Measurements from ENCODE around the gene EIF4G3.

Gene EIF4G3

DNA sequence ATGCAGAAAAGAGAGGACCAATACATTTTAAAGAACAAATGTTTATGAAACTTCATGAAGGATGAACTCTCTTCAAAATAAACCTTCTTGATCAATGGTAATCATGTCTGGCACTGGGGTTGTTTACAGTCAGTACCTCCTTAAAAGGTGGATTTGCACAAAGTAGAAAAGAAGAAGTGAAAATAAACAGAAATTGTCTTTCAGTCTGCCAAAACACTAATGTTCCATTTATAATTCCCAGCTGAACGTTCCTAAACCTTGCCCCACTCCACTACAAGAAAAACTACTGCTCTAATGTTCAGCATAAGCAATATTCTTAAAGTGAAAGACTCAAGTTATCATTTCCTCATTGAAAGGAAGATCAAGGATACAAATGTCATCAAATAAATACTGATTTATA, 86.2 kb downstream of the EIF4G3 start:
- TF ChIP-seq, protein P1, sequence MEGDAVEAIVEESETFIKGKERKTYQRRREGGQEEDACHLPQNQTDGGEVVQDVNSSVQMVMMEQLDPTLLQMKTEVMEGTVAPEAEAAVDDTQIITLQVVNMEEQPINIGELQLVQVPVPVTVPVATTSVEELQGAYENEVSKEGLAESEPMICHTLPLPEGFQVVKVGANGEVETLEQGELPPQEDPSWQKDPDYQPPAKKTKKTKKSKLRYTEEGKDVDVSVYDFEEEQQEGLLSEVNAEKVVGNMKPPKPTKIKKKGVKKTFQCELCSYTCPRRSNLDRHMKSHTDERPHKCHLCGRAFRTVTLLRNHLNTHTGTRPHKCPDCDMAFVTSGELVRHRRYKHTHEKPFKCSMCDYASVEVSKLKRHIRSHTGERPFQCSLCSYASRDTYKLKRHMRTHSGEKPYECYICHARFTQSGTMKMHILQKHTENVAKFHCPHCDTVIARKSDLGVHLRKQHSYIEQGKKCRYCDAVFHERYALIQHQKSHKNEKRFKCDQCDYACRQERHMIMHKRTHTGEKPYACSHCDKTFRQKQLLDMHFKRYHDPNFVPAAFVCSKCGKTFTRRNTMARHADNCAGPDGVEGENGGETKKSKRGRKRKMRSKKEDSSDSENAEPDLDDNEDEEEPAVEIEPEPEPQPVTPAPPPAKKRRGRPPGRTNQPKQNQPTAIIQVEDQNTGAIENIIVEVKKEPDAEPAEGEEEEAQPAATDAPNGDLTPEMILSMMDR (IDR thresholded peaks at IDR 0.05; ENCODE audit: low read depth, low read length): no peak
- H3K27ac ChIP-seq: no peak overlapping the region
- no peak overlapping the region for H3K4me3 ChIP-seq (ENCODE audit: low read depth, low read length)
- H3K9me3 ChIP-seq (ENCODE audit: severe bottlenecking): no peaks in the 10 kb centered on the region
- peaks cover 4% of the 10 kb centered on the region; the same call in 1 of the 2 replicates for H3K36me3 ChIP-seq
- no peaks in the 10 kb centered on the region for H3K27me3 ChIP-seq (ENCODE audit: insufficient read depth, low read depth, severe bottlenecking)
- DNase-seq: no peak

DNA sequence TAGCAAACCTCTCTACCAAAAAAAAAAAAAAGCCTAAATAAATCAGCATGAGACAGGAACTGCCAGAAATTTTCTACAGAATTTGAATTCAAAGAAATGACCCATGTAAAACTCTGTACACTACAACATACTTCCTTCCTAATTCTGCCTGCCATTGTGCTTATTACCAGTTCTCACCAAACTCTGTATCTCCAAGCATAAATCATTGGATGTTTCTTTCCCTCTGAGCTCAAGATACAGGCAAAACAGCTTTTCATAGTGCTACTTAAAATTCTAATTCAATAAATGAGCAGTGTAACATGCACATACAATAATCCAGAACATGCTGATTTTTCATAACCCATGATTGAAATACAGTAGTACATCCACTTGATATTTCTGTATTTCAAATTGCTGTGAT, 87.0 kb downstream of the EIF4G3 start:
- Histone ChIP-seq H3K4me3 (ENCODE audit: low read depth, low read length) (no peak overlapping the region), H3K27me3 (ENCODE audit: insufficient read depth, low read depth, severe bottlenecking) (no peaks in the 10 kb centered on the region), H3K27ac (no peak overlapping the region), H3K9me3 (ENCODE audit: severe bottlenecking) (no peaks in the 10 kb centered on the region), H3K36me3 (peaks cover 4% of the 10 kb centered on the region; the same call in 1 of the 2 replicates)
- no peak for DNase-seq
- TF ChIP-seq, protein P1 (IDR thresholded peaks at IDR 0.05; ENCODE audit: low read depth, low read length): no peak

GRCh38 chr1:21089299-21089698, 87.4 kb downstream of the EIF4G3 start:
- Histone ChIP-seq H3K27me3 (ENCODE audit: insufficient read depth, low read depth, severe bottlenecking) (no peaks in the 10 kb centered on the region), H3K36me3 (peaks cover 4% of the 10 kb centered on the region; the same call in 1 of the 2 replicates), H3K9me3 (ENCODE audit: severe bottlenecking) (no peaks in the 10 kb centered on the region), H3K27ac (no peak overlapping the region), H3K4me3 (ENCODE audit: low read depth, low read length) (no peak overlapping the region)
- TF ChIP-seq, protein P1 (IDR thresholded peaks at IDR 0.05; ENCODE audit: low read depth, low read length): no peak
- DNase-seq: no peak

DNA sequence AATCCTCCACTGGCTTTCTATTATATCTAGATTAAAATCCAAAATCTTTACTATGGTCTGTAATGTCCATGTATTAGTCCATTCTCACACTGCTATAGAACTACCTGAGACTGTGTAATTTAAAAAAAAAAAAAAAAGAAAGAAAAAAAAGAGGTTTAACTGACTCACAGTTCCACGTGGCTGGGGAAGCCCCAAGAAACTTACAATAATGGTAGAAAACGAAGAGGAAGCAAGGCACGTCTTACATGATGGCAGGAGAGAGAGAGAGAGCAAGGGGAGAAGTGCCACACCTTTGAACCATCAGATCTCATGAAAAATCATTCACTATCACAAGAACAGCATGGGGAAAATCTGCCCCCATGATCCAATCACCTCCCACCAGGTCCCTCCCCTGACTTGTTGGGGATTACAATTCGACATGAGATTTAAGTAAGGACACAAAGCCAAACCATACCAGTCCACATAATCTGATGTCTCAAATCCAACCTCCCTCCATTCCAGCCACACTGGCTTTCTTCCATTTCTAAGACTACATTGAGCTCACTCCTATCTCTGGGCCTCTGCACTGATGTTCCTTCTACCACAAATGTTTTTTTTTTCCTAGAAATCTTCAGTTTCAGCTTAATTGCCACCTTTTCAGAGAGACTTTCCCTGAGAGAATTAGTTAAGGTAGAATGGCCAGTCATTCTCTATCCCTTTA, 92.4 kb downstream of the EIF4G3 start:
- Histone ChIP-seq H3K36me3 (peaks cover 10% of the 10 kb centered on the region), H3K27me3 (ENCODE audit: insufficient read depth, low read depth, severe bottlenecking) (no peaks in the 10 kb centered on the region), H3K9me3 (ENCODE audit: severe bottlenecking) (no peaks in the 10 kb centered on the region), H3K27ac (no peak overlapping the region), H3K4me3 (ENCODE audit: low read depth, low read length) (no peak overlapping the region)
- peak; percentile 13 for DNase-seq
- TF ChIP-seq, protein P1 (IDR thresholded peaks at IDR 0.05; ENCODE audit: low read depth, low read length): no peak

GRCh38 chr1:21082073-21082472, 94.6 kb downstream of the EIF4G3 start:
- H3K9me3 ChIP-seq (ENCODE audit: severe bottlenecking): no peaks in the 10 kb centered on the region
- no peak overlapping the region for H3K4me3 ChIP-seq (ENCODE audit: low read depth, low read length)
- TF ChIP-seq, protein P1 (IDR thresholded peaks at IDR 0.05; ENCODE audit: low read depth, low read length): no peak
- H3K36me3 ChIP-seq: peaks cover 10% of the 10 kb centered on the region
- no peak for DNase-seq
- H3K27ac ChIP-seq: no peak overlapping the region
- no peaks in the 10 kb centered on the region for H3K27me3 ChIP-seq (ENCODE audit: insufficient read depth, low read depth, severe bottlenecking)

DNA sequence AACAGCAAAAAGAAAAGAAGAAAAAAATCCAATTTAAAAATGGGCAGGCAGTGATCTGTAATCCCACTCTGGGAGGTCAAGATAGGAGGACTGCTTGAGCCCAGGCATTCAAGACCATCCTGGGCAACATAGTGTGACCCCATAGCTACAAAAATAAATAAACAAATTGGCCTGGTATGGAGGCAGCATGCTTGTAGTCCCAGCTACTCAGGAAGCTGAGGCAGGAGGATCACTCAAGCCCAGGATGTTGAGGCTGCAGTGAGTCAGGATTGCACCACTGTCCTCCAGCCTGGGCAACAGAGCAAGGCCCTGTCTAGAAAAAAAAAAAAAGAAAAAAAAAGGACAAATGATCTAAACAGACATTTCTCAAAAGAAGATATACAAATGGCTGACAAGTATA, 99.6 kb downstream of the EIF4G3 start:
- TF ChIP-seq, protein P1 (IDR thresholded peaks at IDR 0.05; ENCODE audit: low read depth, low read length): no peak
- no peak for DNase-seq
- H3K9me3 ChIP-seq (ENCODE audit: severe bottlenecking): no peaks in the 10 kb centered on the region
- no peak overlapping the region for H3K27ac ChIP-seq
- no peaks in the 10 kb centered on the region for H3K27me3 ChIP-seq (ENCODE audit: insufficient read depth, low read depth, severe bottlenecking)
- H3K36me3 ChIP-seq: peaks cover 3% of the 10 kb centered on the region
- H3K4me3 ChIP-seq (ENCODE audit: low read depth, low read length): no peak overlapping the region
